ENCODE data around the gene UBC.
A peak's percentile ranks its signal among the peaks of the same experiment; 100 is the strongest.
"Not testable (repeated sequence)": the region's sequence is repeated elsewhere in the genome, so short reads cannot be mapped to it uniquely, and the experiment has no call there.

Gene UBC

DNA sequence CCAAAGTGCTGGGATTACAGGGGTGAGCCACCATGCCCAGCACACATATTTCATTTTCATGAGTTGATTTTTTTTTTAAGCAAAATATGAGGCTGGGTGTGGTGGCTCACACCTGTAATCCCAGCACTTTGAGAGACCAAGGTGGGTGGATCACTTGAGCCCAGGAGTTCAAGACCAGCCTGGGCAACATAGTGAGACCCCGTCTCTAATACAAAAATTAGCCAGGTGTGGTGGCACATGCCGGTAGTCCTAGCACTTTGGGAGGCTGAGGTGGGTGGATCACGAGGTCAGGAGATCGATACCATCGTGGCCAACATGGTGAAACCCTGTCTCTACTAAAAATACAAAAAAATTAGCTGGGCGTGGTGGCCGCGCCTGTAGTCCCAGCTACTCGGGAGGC lies 17.1 kb upstream of the UBC start:
- not testable (repeated sequence) for FAIRE-seq; DNase-seq (ENCODE audit: low spot score)

DNA sequence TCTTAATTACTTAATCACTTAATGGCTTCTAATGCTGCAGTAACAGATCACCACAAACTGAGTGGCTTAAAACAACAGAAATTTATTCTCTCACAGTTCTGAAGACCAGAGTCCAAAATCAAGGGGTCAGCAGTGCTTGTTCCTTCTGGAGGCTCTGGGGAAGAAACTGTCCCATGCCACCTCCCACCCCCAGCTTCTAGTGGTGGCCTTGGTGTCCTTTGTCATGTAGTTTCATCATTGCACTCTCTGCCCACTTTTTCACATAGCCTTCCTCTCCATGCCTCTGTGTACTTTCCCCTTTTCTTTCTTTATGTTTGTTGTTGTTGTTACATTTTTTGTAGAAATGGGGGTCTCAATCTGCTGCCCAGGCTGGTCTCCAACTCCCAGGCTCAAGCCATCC lies 16.1 kb upstream of the UBC start:
- FAIRE-seq (no peak), DNase-seq (ENCODE audit: low spot score) (no peak)

DNA sequence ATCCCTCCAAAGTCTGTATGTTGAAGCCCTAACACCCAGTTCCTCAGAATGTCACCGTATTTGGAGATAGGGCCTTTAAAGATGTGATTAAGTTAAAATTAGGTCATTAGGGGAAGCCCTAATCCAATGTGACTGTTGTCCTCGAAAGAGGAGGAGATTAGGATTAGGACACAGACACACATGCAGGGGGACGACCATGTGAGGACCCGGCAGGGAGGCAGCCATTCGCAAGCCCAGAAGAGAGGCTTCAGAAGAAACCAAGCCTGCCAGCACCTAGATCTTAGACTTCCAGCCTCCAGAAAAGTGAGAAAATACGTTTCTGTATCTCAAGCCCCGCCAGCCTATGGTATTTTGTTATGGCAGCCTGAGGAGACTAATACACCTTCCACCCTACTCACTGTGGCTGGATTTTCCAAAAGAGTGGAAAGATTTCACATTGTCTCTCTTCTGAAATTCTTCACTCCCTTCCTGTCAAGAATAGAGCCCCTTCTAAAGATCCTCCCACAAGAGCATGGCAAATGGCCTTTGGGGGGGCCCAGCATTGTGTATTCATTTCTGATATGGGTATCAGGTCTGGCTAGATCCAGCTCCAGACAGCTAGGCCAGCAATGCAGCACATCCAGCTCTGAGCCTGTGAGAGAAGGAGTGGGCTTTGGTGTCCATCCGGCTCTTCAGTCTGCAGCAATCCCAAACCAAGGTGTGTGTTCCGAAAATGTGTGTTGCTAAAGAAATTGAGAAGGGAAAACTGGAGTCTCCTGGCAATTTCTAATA lies 15.4 kb upstream of the UBC start:
- DNase-seq (ENCODE audit: low spot score) (no peak), FAIRE-seq (no peak)

DNA sequence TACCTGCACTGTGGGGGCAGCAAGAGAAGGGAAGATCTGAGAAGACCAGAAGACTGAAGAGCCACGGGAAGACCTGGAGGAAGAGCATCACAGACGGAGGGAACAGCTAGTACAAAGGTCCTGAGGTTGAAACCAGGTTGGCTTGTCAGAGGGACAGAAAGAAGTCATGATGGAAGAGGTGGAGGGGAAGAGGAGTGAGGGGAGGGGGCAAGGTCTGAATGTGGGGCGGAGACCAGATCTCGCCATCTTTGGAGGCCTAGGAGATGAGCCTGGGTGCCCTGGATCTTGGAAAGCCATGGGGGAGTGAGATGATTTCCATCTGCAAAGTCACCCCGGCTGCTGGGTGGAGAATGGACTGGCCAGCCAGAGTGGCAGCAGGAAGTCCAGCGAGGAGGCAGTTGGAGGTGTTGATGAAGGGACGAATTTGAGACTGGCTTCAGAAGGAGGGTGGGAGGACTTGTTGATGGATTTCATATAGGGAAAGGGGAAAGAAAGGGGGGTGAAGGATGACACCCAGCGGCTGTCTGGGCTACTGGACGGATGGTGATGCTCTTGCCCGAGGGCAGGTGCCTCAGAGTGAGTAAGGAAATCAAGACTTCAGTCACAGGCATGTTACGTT lies 14.6 kb upstream of the UBC start:
- DNase-seq (ENCODE audit: low spot score) (no peak), FAIRE-seq (no peak)

DNA sequence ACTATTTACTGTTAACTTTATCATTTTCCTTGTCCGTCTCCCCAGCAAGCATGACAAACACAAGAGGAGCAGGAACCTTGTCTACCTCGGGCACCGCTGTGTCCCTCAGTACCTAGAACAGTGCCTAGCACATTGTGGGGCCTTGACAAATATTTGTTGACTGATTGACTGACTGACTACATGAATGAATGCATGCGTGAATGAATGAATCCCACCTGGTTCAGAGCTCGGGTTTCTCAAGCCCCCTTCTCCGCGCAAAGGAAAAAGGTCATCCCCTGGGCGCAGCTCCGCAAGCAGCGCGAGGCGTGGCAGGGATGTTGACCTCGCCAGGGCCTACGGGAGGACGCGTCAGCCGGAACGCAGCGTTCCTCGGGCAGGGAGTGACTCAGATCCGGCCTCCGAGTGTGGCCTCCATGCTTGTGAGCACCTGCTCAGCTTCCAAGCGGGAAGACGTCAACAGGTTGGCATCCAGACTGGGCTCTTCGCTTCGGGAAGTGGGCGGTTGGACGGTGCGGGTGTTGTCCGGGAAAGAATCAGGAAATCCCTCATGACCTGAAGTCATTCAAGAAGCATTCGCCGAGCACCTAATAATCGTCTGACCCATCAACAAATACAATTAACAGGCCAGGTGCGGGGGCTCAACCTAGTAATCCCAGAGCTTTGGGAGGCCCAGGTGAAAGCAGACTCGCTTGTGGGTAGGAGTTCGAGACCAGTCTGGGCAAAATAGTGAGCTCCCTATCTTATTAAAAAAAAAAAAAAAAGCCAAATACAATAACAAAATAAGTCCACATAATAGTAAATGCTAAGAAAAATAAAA lies 13.9 kb upstream of the UBC start:
- FAIRE-seq = no peak
- peak; percentile 85 for DNase-seq (ENCODE audit: low spot score)

DNA sequence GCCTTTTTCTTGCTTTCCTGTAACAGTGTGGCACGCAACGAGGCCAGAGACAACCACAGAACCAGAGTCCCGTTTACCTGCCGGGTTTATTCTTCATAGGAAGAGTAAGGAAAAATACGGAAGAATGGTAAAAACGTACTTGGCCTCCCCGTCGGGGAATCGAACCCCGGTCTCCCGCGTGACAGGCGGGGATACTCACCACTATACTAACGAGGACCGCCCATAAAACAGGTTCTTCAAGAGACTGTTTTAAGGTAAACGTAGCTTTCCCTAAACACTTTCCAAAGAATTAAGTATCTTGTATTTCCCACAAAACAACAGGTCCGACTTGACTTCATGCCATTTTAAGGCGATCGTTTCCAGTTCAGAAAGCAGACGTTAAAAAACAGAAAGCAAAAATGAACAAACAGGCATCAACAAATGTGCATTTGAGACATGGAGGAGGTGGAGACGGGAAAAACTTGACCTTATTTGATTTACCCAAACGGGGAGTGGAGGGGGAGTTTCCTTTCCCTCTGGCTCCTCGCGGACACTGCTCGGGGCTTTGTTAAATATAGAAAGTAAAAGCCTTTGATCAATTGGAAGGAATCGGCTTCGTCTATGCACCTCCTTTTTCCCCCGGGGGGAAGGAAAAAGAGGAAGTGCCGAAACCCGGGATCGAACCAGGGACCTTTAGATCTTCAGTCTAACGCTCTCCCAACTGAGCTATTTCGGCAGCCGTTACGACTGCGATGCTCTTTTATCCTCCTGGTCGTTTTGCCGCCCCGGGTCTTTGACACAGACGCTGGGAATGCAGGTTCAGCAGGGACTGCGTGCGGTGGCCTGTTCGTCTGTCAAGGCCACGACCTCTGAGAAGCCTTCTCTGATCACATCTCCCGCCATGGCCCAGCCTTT lies 13.0 kb upstream of the UBC start:
- FAIRE-seq (no peak), DNase-seq (ENCODE audit: low spot score) (peak; percentile 83)

DNA sequence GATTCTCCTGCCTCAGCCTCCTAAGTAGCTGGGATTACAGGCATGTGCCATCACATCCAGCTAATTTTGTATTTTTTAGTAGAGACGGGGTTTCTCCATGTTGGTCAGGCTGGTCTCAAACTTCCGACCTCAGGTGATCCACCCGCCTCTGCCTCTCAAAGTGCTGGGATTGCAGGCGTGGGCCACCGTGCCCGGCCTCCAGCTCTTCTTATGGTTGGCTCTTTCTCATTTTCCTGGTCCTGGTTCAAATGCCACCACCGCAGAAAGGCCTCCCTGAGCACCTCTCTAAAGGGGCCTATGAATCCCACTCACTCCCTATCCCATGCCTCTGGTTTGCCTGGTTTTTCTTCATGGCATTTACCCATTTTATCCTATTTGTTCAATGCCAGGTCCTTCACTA lies 11.3 kb upstream of the UBC start:
- not testable (repeated sequence) for FAIRE-seq; DNase-seq (ENCODE audit: low spot score)

DNA sequence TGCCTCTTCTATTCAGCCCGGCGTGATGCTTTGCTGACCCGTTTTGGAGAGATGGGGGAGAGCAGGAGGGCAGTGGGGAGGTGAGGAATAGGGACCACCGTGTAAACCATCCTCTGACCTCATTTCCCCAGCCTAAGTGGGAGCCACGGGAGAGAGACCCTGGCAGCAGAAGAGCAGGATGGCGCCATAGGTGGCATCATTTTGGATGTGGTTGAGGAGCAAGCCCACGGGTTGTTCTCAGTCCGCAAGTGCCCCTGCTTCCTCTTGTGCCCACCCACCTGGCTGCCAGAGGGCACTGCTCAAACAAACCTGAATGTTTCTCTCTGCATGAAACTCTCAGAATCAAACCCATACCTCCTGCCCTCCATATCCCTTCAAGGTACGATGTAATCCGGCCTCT lies 10.7 kb upstream of the UBC start:
- no peak for DNase-seq (ENCODE audit: low spot score)
- FAIRE-seq = no peak

DNA sequence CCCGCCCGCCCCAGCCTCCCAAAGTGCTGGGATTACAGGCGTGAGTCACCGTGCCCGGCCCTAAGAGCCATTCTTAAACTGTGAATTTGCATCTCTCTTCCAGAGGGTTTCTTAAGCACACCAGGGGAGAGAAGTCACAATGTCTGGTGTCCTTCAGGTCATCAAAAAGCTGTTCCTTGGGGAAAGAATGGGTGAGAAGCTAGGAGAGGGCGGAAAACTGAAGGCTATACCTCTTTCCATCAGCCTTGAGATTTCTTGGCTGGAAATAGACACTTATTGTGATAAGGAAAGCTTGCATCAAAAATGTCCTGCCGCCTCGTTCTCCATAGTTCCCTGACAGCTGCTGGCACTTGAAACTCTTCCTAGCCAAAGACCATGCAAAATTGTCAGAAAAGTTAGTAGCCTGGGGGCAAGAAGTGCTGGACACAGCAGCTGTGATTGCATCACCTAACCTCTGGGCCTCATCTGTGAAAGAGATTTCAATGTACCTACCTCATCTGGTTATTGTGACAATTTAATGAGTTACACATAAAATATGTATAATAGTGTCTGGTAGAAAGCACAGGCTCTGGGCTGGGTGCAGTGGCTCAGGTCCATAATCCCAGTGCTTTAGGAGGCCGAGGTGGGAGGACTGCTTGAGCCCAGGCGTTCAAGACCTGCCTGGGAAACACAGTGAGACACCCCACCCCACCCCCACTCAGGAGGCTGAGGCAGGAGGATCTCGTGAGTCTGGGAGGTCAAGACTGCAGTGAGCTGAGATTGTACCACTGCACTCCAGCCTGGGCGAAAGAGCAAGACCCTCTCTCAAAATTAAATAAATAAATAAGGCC lies 9.7 kb upstream of the UBC start:
- FAIRE-seq (no peak), DNase-seq (ENCODE audit: low spot score) (peak; percentile 64)

DNA sequence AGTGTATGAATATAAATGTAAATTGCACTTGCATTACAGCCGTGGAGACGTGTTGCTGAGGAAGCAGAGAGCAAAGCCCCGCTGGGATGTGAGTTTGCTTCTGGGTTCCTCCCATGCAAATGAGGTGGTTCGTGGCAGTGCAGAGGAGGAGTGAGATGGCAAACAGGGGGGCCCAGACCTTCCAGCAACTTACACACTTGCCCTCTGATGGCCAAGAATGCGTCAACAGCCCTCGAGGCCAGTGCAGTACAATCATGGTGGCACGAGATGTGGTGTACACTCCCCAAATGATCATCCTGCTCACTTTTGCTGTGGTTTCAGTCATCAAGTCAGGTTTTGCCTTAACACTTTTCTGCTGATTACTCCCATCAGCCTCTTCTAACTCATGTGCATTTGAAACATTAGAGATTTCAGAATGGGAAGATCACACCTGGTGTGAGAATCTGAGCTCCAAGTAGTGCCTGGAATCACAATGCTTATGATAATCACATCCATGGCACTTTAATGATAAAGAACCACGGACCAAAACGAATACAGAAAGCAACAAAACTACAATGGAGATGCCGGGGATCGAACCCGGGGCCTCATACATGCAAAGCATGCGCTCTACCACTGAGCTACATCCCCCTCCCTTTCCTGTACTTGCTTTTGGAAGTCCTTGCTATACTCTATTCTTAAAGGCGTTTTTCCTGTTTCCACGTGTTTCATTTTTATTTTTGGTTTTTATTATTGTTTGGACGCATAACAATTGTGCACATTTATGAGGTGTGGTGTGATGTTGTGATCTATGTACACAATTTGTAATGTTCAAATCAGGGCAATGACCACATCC lies 7.0 kb upstream of the UBC start:
- FAIRE-seq (no peak), DNase-seq (ENCODE audit: low spot score) (peak; percentile 68)

DNA sequence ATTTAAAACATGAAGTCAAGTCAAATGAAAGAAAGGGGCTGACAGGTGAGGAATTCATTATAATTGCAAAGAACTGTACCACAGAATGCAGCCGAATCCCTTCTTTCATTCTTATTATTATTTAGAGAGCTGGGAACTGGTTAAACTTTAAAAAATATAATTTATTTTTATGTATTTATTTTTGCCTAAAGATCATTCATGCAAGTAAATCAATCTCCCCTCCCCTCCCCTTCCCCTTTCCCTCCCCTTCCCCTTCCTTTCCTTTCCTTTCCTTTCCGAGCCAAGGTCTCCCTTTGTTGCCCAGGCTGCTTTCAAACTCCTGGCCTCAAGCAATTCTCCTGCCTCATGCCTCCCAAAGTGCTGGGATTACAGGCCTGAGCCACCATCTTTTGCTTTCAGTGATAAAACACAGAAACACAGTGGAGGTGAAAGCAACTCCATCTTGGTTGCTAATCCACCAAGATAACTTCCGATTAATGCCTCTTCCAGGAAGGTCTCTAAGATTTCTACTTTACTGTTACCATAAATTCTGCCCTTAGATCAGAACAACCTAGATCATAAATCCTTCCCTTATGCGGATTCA lies 6.0 kb upstream of the UBC start:
- no peak for FAIRE-seq
- DNase-seq (ENCODE audit: low spot score) = no peak

DNA sequence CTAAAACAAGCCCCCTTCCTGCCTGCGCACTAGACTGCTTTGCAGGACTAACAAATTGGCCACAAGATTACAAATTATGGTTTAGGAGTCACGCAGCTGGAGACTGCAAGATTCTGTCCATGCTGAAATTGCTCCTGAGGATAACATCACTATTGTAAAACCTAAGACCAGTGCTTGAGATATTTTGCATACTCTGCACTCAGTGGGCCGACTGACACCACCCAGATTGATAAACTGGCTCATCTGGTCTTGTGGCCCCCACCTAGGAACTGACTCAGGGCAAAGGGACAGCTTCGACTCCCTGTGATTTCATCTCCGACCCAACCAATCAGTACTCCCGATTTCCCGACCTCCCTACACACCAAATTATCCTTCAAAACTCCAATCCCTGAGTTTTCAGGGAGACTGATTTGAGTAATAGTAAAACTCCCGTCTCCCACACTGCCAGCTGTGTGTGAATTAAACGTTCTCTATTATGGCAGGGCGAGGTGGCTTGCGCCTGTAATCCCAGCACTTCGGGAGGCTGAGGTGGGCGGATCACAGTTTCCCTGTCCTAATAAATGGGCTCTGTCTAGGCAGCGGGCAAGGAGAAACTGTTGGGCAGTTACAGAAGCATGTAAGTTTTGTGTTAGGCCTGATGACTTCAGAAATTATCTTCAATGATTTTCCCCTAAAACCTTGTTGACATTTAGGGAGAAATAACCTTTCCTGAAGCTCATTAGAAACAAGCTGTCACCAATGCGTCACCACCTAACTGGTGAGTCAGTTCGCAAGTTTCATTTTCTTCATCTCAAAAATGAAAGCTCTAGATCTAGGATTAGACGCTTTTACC lies 5.3 kb upstream of the UBC start:
- DNase-seq (ENCODE audit: low spot score) = peak; percentile 49

DNA sequence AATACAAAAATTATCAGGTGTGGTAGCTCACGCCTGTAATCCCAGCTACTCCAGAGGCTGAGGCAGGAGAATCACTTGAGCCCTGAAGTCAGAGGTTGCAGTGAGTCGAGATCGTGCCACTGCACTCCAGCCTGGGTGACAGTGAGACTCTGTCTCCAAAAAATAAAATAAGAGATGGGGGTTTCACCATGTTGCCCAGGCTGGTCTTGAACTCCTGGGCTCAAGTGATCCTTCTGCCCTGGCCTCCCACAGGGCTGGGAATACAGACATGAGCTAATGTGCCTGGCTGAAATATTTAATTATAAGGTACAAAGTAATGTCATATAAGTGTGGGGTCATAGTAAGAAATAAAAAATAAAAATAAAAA lies 4.2 kb upstream of the UBC start:
- DNase-seq (ENCODE audit: low spot score); FAIRE-seq: not testable (repeated sequence)

More for the DNA sequence above, 5.3 kb upstream of the UBC start:
- FAIRE-seq = peak; percentile 51

DNA sequence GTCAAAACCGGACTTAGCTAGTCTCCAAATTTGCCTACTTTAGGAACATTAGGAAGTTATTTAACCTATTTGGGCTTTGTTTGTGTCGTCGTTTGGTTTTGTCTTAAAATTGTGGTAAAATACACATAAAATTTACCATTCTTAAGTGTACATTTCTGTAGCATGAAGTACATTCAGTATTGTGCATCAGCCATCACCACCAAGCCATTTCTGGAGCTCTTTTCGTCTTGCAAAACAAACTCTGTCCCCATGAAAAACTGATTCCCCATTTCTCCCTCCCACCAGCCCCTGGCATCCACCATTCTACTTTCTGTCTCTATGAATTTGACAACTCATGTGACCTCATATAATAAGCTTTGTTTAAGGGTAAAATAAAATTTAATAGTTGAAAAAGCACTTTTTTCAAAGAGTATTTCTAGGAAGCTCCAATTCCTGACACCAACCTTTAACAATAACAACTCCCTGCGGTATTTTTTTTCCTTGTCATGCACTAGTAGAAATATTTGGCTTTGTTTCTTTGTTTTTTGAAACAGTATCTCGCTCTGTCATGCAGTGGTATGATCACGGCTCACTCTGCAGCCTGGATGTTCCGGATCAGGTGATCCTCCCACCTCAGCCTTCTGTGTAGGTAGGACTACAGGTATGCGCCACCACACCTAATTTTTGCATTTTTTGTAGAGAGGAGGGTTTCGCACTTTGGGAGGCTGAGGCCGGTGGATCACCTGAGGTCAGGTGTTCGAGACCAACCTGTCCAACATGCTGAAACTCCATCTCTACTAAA lies 3.6 kb upstream of the UBC start:
- DNase-seq (ENCODE audit: low spot score) = no peak
- no peak for FAIRE-seq

DNA sequence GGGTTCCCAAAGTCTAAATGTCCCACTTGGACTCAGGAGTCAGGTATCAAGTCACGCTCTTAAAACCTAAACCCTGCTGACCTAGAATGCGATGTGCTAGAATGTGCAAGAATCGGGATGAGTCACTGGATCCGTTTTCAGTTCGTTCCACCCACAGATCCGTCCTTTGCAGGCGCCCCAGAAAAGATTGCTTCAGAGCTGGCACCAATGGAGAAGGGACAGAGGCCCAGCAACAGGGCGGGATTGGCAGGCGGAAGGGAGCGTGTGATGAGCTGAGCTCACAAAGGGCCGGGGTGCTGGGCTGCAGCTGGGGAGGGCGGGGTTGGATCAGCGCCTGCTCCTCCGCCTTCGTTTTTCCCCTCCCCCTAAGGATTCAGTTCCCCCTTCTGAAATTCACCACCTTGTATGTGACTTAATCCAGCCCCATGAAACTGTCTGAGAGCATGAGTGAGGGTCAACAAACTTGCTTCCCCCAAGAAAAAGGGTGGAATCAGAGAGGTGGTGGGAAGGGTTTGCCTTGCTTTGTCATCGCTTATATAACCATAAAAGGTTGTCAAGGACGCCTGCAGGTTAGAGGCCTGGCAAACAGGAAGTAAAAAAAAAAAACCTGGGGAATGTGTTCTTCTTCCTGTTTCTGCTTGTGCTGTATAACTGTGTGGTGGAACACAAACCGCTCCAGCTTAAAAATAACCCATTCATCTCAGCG lies 2.8 kb upstream of the UBC start:
- DNase-seq (ENCODE audit: low spot score) (peak; percentile 97), FAIRE-seq (peak; percentile 61)

DNA sequence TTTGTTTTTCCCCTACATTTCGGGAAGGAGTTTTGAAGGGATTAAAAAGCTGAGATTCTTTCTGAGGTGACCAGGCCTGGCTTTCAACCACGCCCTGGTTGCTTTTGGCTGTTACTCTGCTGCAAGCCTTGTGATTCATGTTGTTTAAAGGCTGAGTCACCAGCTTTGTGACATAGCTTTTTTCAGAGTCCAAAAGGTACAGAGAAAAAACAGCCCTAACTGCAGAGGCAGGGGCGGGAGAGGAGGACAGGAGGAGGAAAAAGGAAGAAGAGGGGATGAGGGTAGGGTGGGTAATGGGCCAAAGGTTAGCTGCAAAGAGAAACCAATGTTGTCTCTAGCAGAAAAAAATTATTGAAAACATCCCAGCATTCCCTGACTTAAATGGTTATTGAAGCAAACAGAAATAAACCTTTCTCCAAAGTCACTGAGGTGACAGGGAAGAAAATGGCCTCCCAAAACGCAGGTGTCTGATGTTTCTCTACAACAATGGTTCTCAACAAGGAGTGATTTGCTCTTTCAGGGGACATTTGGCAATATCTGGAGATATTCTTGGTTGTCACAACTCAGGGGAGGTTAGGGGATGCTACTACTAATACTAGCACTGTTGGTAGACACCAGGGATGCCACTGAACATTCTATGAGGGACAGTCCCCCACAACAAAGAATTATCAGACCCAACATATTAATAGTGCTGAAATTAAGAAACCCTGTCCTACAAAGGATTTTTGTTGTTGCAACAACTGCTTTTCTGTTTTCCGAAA lies 2.1 kb upstream of the UBC start:
- peak; percentile 88 for DNase-seq (ENCODE audit: low spot score)
- FAIRE-seq = peak; percentile 60
